B cell (primary cell): Measurements from ENCODE around the gene SHC3. TPM values are rescaled to one million over a fixed set of nuclear protein-coding genes. Genes with fewer than 3 reads are reported as not detected.

Source experiments
- ATAC-seq: fragments of 200-7000 bp; cut with Tn5 transposase; one replicate; pipeline ENCODE4 v1.10.0; 2021; ENCODE audit warnings: low read depth, mild to moderate bottlenecking, moderate number of reproducible peaks, moderate library complexity
- CTCF ChIA-PET: fragments of 350-600 bp; sonication (Branson Sonifier 250); formaldehyde crosslinking; loops from one replicate; lab custom pipeline; 2021; ENCODE audit warnings: antibody characterized with exemption, inconsistent platforms; lab: Charles Lee
- POLR2A ChIA-PET: fragments of 350-600 bp; sonication (Branson Sonifier 250); formaldehyde crosslinking; loops from one replicate; lab custom pipeline; 2021; ENCODE audit warnings: antibody characterized with exemption; lab: Charles Lee
- DNase-seq: peaks from one replicate; pipeline ENCODE4 v3.0.0; 2013
- H2AFZ ChIP-seq: 2 replicates; pipeline ENCODE4 v1.6.1; 2012; ENCODE audit warnings: mild to moderate bottlenecking, low read depth, low read length; ENCODE audit not compliant: insufficient read depth, poor library complexity, severe bottlenecking
- H3K27ac ChIP-seq, 2 donors: 1 replicate in 1 of 2; 2 replicates in 1 of 2; pipeline ENCODE4 v1.5.1; 2012 to 2013; ENCODE audit warnings: low read length in 2 of 2, mild to moderate bottlenecking in 2 of 2, moderate library complexity in 1 of 2
- H3K27me3 ChIP-seq, 4 experiments: fragments of 200-600 bp in 1 of 4; sonication (generic) in 1 of 4; replicated peaks in 1 of 4; 1 replicate in 2 of 4; 2 replicates in 2 of 4; pipeline versions ENCODE4 v1.6.1 to v1.7.0; 2013 to 2016; ENCODE audit warnings: low read length in 3 of 4, mild to moderate bottlenecking in 2 of 4, mixed read lengths in 1 of 4, moderate library complexity in 1 of 4; ENCODE audit not compliant: insufficient read depth in 4 of 4, control insufficient read depth in 3 of 4; ENCODE audit errors: control extremely low read depth in 1 of 4
- H3K36me3 ChIP-seq, 2 experiments: replicated peaks in 1 of 2; 1 replicate in 1 of 2; 2 replicates in 1 of 2; pipeline versions ENCODE4 v1.6.1 to v1.7.1; 2013; ENCODE audit warnings: low read length in 1 of 2; ENCODE audit not compliant: insufficient read depth in 2 of 2, control insufficient read depth in 1 of 2; ENCODE audit errors: control extremely low read depth in 1 of 2, extremely low read depth in 1 of 2
- H3K4me1 ChIP-seq, 2 donors: fragments of 200-600 bp in 1 of 2; sonication (generic) in 1 of 2; 1 replicate in 1 of 2; 2 replicates in 1 of 2; pipeline versions ENCODE4 v1.5.1 to v1.6.1; 2013 to 2017; ENCODE audit warnings: low read length in 2 of 2; ENCODE audit not compliant: control insufficient read depth in 2 of 2, insufficient read depth in 2 of 2
- H3K4me2 ChIP-seq: replicated peaks from 2 replicates; pipeline ENCODE3; 2012; ENCODE audit warnings: mild to moderate bottlenecking, low read depth, low read length; ENCODE audit not compliant: poor library complexity, severe bottlenecking
- H3K4me3 ChIP-seq, 5 experiments: fragments of 200-600 bp in 1 of 5; sonication (generic) in 1 of 5; 1 replicate in 3 of 5; 2 replicates in 2 of 5; pipeline versions ENCODE4 v1.5.1 to v1.7.0; 2011 to 2016; ENCODE audit warnings: low read length in 4 of 5, mild to moderate bottlenecking in 4 of 5, low read depth in 2 of 5, control low read depth in 1 of 5, moderate library complexity in 1 of 5; ENCODE audit not compliant: insufficient read depth in 1 of 5; ENCODE audit errors: control extremely low read depth in 1 of 5, extremely low read depth in 1 of 5
- H3K79me2 ChIP-seq: fragments of 200-600 bp; sonication (generic); one replicate; pipeline ENCODE4 v1.6.0; 2016; ENCODE audit warnings: low read length; ENCODE audit not compliant: control insufficient read depth, insufficient read depth
- H3K9ac ChIP-seq: fragments of 200-600 bp; sonication (generic); 2 replicates; pipeline ENCODE4 v1.6.1; 2017; ENCODE audit warnings: mild to moderate bottlenecking, low read length, moderate library complexity
- H3K9me3 ChIP-seq, 3 donors: one replicate each; pipeline versions ENCODE4 v1.6.1 to v1.7.1; 2013; ENCODE audit warnings: low read length in 2 of 3; ENCODE audit not compliant: control insufficient read depth in 2 of 3, insufficient read depth in 1 of 3; ENCODE audit errors: control extremely low read depth in 1 of 3
- H4K20me1 ChIP-seq: 2 replicates; pipeline ENCODE4 v1.6.0; 2012; ENCODE audit warnings: mild to moderate bottlenecking, low read length; ENCODE audit not compliant: insufficient read depth, control insufficient read depth, poor library complexity, severe bottlenecking
- H3K27ac Mint-ChIP-seq: one replicate; pipeline ENCODE4 v1.8.0; 2021; ENCODE audit warnings: mixed read lengths
- H3K27me3 Mint-ChIP-seq: one replicate; pipeline ENCODE4 v1.8.0; 2021; ENCODE audit warnings: mixed read lengths
- H3K4me1 Mint-ChIP-seq: one replicate; pipeline ENCODE4 v1.8.0; 2021; ENCODE audit warnings: mixed read lengths
- H3K4me3 Mint-ChIP-seq: one replicate; pipeline ENCODE4 v1.8.0; 2021; ENCODE audit warnings: mixed read lengths
- H3K9me3 Mint-ChIP-seq: one replicate; pipeline ENCODE4 v1.8.0; 2022; ENCODE audit warnings: mixed read lengths; ENCODE audit not compliant: insufficient read depth
- CTCF ChIP-seq: fragments of 200-600 bp; IDR thresholded peaks from one replicate; pipeline ENCODE4 v1.8.0; 2022; ENCODE audit warnings: antibody characterized with exemption, mild to moderate bottlenecking
- EZH2 ChIP-seq: IDR thresholded peaks from 2 replicates; pipeline ENCODE4 v1.6.1; 2012; ENCODE audit warnings: borderline replicate concordance, low read depth, mild to moderate bottlenecking, moderate library complexity, low read length; ENCODE audit not compliant: insufficient read depth, poor library complexity, severe bottlenecking
- WGBS: methylation state at CpG from one replicate; pipeline ENCODE4 v1.1.5; 2013; ENCODE audit warnings: missing lambda C conversion rate; ENCODE audit not compliant: insufficient coverage; 5-methylcytosine and 5-hydroxymethylcytosine counted together
- intact Hi-C: fragments of 100-400 bp; cut with micrococcal nuclease; formaldehyde crosslinking; loops from one replicate; pipeline ENCODE4 v1.10.0; 2022
- polyA plus RNA-seq: library from polyadenylated mRNA; depleted of rRNA; stranded (reverse); fragments of >200 nt; gene quantifications from 2 replicates; pipeline ENCODE4 v1.2.3, GENCODE V29; 2012
- total RNA-seq, 2 donors: library from RNA; stranded (reverse); fragments of 120-200 nt in 1 of 2; gene quantifications; 1 replicate in 1 of 2; 2 replicates in 1 of 2; pipeline versions ENCODE4 v1.2.3 to v1.2.4, GENCODE V29; 2013 to 2022

The SHC3 gene
- total and polyA plus RNA-seq, 2 donors (not counting 1 experiment from before 2014, with no cell fraction given): 0.03 TPM; not detected in 1

- Histone ChIP-seq H3K4me1 (no peaks in the 10 kb centered on the region), H3K4me3 (no peak overlapping the region), H3K36me3 (no peaks in the 10 kb centered on the region), H3K27me3 (peaks cover 0 to 9% (median 0%) of the 10 kb centered on the region in 4 experiments), H3K79me2 (no peaks in the 10 kb centered on the region), H2AFZ (no peak overlapping the region), H3K9me3 (no peaks in the 10 kb centered on the region), H3K27ac (no peak overlapping the region), H3K4me2 (no peak overlapping the region), H3K9ac (no peak overlapping the region), H4K20me1 (no peaks in the 10 kb centered on the region)
- Mint-ChIP-seq H3K4me1 (no peaks in the 10 kb centered on the region), H3K27ac (no peak overlapping the region), H3K4me3 (no peak overlapping the region), H3K27me3 (peaks cover 16% of the 10 kb centered on the region), H3K9me3 (no peaks in the 10 kb centered on the region)
- ChIA-PET CTCF (no interaction called here), POLR2A (no interaction called here)
- intact Hi-C loops: no loop called here
- WGBS: 92% methylated on average over 2 of the region's 2 CpGs
- no peak for DNase-seq
- TF ChIP-seq CTCF: no peak
- no peak for TF ChIP-seq EZH2
- ATAC-seq: no peak
Measured at GRCh38 chr9:89015336-89015735, 163.3 kb downstream of the SHC3 start.

GRCh38 chr9:89014153-89014552 is 164.5 kb downstream of the SHC3 start:
- Histone ChIP-seq H3K4me2 (no peak overlapping the region), H3K4me1 (no peaks in the 10 kb centered on the region), H3K4me3 (no peak overlapping the region), H2AFZ (no peak overlapping the region), H3K9ac (no peak overlapping the region), H3K36me3 (no peaks in the 10 kb centered on the region), H3K9me3 (no peaks in the 10 kb centered on the region), H3K79me2 (no peaks in the 10 kb centered on the region), H3K27ac (no peak overlapping the region), H4K20me1 (no peaks in the 10 kb centered on the region), H3K27me3 (peaks cover 0 to 9% (median 0%) of the 10 kb centered on the region in 4 experiments)
- intact Hi-C loops: no loop called here
- no peaks in the 10 kb centered on the region for H3K9me3 Mint-ChIP-seq
- peaks cover 18% of the 10 kb centered on the region for H3K27me3 Mint-ChIP-seq
- ChIA-PET POLR2A (no interaction called here), CTCF (no interaction called here)
- H3K27ac Mint-ChIP-seq: no peak overlapping the region
- TF ChIP-seq CTCF (no peak), EZH2 (no peak)
- 88% methylated on average over 5 of the region's 7 CpGs for WGBS
- ATAC-seq (no peak), DNase-seq (no peak)
- no peak overlapping the region for H3K4me3 Mint-ChIP-seq
- no peaks in the 10 kb centered on the region for H3K4me1 Mint-ChIP-seq
